Stomach (tissue), 9 donors: ENCODE measurements around the gene SCFD2. TPM values are rescaled to one million over a fixed set of nuclear protein-coding genes. Genes with fewer than 3 reads are reported as not detected.

Experiments
- DNase-seq, 2 donors: peaks; one replicate each; pipeline versions ENCODE4 v3.0.0 to v3.0.0-alpha.2; 2013 to 2019
- H3K27ac ChIP-seq, 5 donors: fragments of 200-600 bp in 4 of 5; sonication (generic) in 4 of 5; one replicate each; pipeline ENCODE4 v1.5.1; 2013 to 2019; ENCODE audit warnings: mild to moderate bottlenecking in 1 of 5, moderate library complexity in 1 of 5
- H3K27me3 ChIP-seq, 3 donors: fragments of 200-600 bp; sonication (generic); one replicate each; pipeline ENCODE4 v1.5.1; 2017 to 2019; ENCODE audit warnings: mixed run types in 1 of 3
- H3K36me3 ChIP-seq, 4 donors: fragments of 200-600 bp; sonication (generic); 1 replicate in 3 of 4; 2 replicates in 1 of 4; pipeline ENCODE4 v1.5.1; 2016 to 2019
- H3K4me1 ChIP-seq, 4 donors: fragments of 200-600 bp; sonication (generic); one replicate each; pipeline ENCODE4 v1.5.1; 2016 to 2019
- H3K4me3 ChIP-seq, 4 donors: fragments of 200-600 bp; sonication (generic) in 3 of 4; one replicate each; pipeline ENCODE4 v1.5.1; 2016 to 2019; ENCODE audit warnings: mild to moderate bottlenecking in 1 of 4
- H3K9me3 ChIP-seq, 4 donors: fragments of 200-600 bp; sonication (generic); one replicate each; pipeline ENCODE4 v1.5.1; 2016 to 2019
- CTCF ChIP-seq, 7 experiments: fragments of 450-650 bp in 4 of 7; fragments of 200-600 bp in 3 of 7; sonication (generic) in 3 of 7; IDR thresholded peaks; one replicate each; pipeline ENCODE4 v1.5.1; 2016 to 2019; ENCODE audit warnings: antibody characterized with exemption in 7 of 7, control low read depth in 2 of 7, mild to moderate bottlenecking in 1 of 7
- EP300 ChIP-seq: sonication (generic); formaldehyde crosslinking; IDR thresholded peaks from one replicate; pipeline ENCODE4 v1.6.1; 2017; ENCODE audit warnings: antibody characterized with exemption
- POLR2A ChIP-seq, 4 donors: fragments of 450-650 bp; IDR thresholded peaks; one replicate each; pipeline ENCODE4 v1.6.1; 2016; ENCODE audit warnings: antibody characterized with exemption in 4 of 4, control low read depth in 2 of 4, mild to moderate bottlenecking in 1 of 4, moderate library complexity in 1 of 4
- POLR2AphosphoS5 ChIP-seq, 3 donors: sonication (generic); formaldehyde crosslinking; IDR thresholded peaks; one replicate each; pipeline ENCODE4 v1.6.1; 2016; ENCODE audit warnings: antibody characterized with exemption in 3 of 3
- WGBS, 5 donors: extraction: QIAGEN DNeasy Blood & Tissue Kit in 3 of 5; methylation state at CpG; one replicate each; pipeline versions ENCODE4 v1.1.5 to v1.1.7; 2013 to 2018; 5-methylcytosine and 5-hydroxymethylcytosine counted together
- intact Hi-C: fragments of 100-400 bp; cut with DNase I; formaldehyde crosslinking; loops from one replicate; pipeline ENCODE4 v1.15.1; 2023; ENCODE audit warnings: low total_unique reads
- polyA plus RNA-seq, 3 donors: library from polyadenylated mRNA; stranded (reverse); fragments of 200-250 nt; gene quantifications; one replicate each; pipeline ENCODE4 v1.2.3, GENCODE V29; 2013
- total RNA-seq, 5 donors: library from RNA; depleted of rRNA; stranded (reverse); fragments of >200 nt; gene quantifications; one replicate each; pipeline versions ENCODE4 v1.1.0 to v1.2.3, GENCODE V29; 2014 to 2016
- donor health status: healthy with polysubstance abuse.
- donor health status: Bipolar disorder and iron deficiency.
- donor health status: healthy.

Gene SCFD2
- total and polyA plus RNA-seq, 8 donors: 2.9 to 40.2 (median 11.1) TPM

- H3K27ac ChIP-seq: no peak overlapping the region
- H3K27me3 ChIP-seq: no peaks in the 10 kb centered on the region
- intact Hi-C loops: no loop called here
- no peak for TF ChIP-seq EP300
- TF ChIP-seq CTCF (IDR thresholded peaks at IDR 0.05): no peak
- no peak for TF ChIP-seq POLR2AphosphoS5 (IDR thresholded peaks at IDR 0.05)
- no peak for TF ChIP-seq POLR2A (IDR thresholded peaks at IDR 0.05)
- H3K36me3 ChIP-seq: no peaks in the 10 kb centered on the region
- peaks cover 6 to 24% (median 14%) of the 10 kb centered on the region in 4 donors for H3K4me1 ChIP-seq
- no peak for DNase-seq
- no peaks in the 10 kb centered on the region for H3K9me3 ChIP-seq
- no peak overlapping the region for H3K4me3 ChIP-seq
Measured at GRCh38 chr4:52952540-52952939, 413.3 kb downstream of the SCFD2 start.

- TF ChIP-seq POLR2A (IDR thresholded peaks at IDR 0.05): no peak
- TF ChIP-seq EP300: no peak
- no peak for TF ChIP-seq POLR2AphosphoS5 (IDR thresholded peaks at IDR 0.05)
- TF ChIP-seq CTCF (IDR thresholded peaks at IDR 0.05): no peak
- no peaks in the 10 kb centered on the region for H3K27me3 ChIP-seq
- no peaks in the 10 kb centered on the region for H3K36me3 ChIP-seq
- intact Hi-C loops: no loop called here
- no peaks in the 10 kb centered on the region for H3K9me3 ChIP-seq
- no peak overlapping the region for H3K27ac ChIP-seq
- peaks cover 0 to 14% (median 4%) of the 10 kb centered on the region in 4 donors for H3K4me1 ChIP-seq
- no peak overlapping the region for H3K4me3 ChIP-seq
- WGBS, 5 donors: 89 to 95% (median 92%) methylated on average over 3 of the region's 3 CpGs
- no peak for DNase-seq
Measured at GRCh38 chr4:52951016-52951415, 414.8 kb downstream of the SCFD2 start.

- H3K9me3 ChIP-seq: no peaks in the 10 kb centered on the region
- intact Hi-C loops: no loop called here
- H3K27me3 ChIP-seq: no peaks in the 10 kb centered on the region
- no peak overlapping the region for H3K4me3 ChIP-seq
- H3K4me1 ChIP-seq: peaks cover 0 to 14% (median 4%) of the 10 kb centered on the region in 4 donors
- H3K36me3 ChIP-seq: no peaks in the 10 kb centered on the region
- no peak for TF ChIP-seq EP300
- TF ChIP-seq CTCF (IDR thresholded peaks at IDR 0.05): no peak
- no peak for TF ChIP-seq POLR2A (IDR thresholded peaks at IDR 0.05)
- TF ChIP-seq POLR2AphosphoS5 (IDR thresholded peaks at IDR 0.05): no peak
- WGBS, 5 donors: 92 to 97% (median 95%) methylated on average over 3 of the region's 3 CpGs
- DNase-seq: no peak
- no peak overlapping the region for H3K27ac ChIP-seq
Measured at GRCh38 chr4:52950226-52950625, 415.6 kb downstream of the SCFD2 start.

GRCh38 chr4:52949336-52949735, 416.5 kb downstream of the SCFD2 start:
- intact Hi-C loops: no loop called here
- no peak for DNase-seq
- no peak for TF ChIP-seq POLR2A (IDR thresholded peaks at IDR 0.05)
- TF ChIP-seq CTCF (IDR thresholded peaks at IDR 0.05): no peak
- no peak for TF ChIP-seq EP300
- TF ChIP-seq POLR2AphosphoS5 (IDR thresholded peaks at IDR 0.05): no peak
- Histone ChIP-seq H3K36me3 (no peaks in the 10 kb centered on the region), H3K27me3 (no peaks in the 10 kb centered on the region), H3K4me1 (peaks cover 0 to 8% (median under 1%) of the 10 kb centered on the region in 4 donors), H3K4me3 (no peak overlapping the region), H3K27ac (no peak overlapping the region), H3K9me3 (no peaks in the 10 kb centered on the region)
- 84 to 90% (median 88%) methylated on average over 4 of the region's 4 CpGs for whole genome bisulfite sequencing, 5 donors
